SK-N-MC (cell line): ENCODE results near the gene ZNF628.

Experiments
- EZH2 ChIP-seq: fragments of 200-600 bp; sonication (generic); IDR thresholded peaks from one replicate; pipeline ENCODE4 v1.6.1; 2017; ENCODE audit warnings: antibody characterized with exemption
- POLR2AphosphoS5 ChIP-seq: IDR thresholded peaks from 2 replicates; pipeline ENCODE4 v1.6.1; 2012; ENCODE audit warnings: mild to moderate bottlenecking, low read depth, low read length, borderline replicate concordance

DNA sequence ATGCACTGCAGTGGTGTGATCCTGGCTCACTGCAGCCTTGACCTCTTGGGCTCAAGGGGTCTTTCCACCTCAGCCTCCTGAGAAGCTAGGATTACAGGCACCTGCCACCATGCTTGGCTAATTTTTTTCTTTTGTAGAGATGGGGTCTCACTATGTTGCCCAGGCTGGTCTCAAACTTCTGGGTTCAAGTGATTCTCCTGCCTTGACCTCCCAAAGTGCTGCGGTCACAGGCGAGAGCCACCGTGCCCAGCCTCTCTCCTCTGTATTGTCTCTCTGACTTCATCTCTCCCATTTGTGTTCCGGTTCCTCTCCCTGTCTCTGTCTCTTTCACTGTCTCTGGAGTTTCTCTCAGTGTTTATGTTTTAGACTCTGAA lies 10.2 kb upstream of the ZNF628 start:
- TF ChIP-seq POLR2AphosphoS5 (no peak), EZH2 (no peak)
